HG02973 (cell line): Measurements from ENCODE around the gene SLC39A11.
"Not testable (repeated sequence)": the region's sequence is repeated elsewhere in the genome, so short reads cannot be mapped to it uniquely, and the experiment has no call there.

ENCODE experiments used
- ATAC-seq: cut with Tn5 transposase; IDR thresholded peaks from one replicate; pipeline ENCODE4 v1.9.1; 2021; ENCODE audit warnings: moderate library complexity; ENCODE audit not compliant: unreplicated experiment

SLC39A11 gene

GRCh38 chr17:72850410-72851118 is 241.9 kb downstream of the SLC39A11 start:
- ATAC-seq = no peak

DNA sequence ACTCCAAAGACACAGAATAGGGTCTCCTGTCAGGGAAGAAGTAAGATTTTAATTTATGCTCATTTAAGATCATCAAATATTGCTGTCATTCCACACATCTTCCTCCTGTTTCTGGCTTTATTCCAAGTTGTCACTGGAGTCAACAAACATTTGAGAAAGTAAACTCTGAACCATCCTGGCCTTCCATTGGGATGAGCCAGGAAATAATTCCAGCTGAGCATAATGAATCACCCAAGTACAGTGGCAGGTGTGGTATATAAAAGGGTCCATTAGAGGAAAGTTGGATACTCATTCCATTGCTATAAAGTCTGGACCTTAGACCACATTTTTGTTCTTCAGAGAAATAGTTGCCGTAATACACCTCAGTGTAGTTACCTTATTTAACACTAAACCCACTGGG is 246.1 kb downstream of the SLC39A11 start:
- ATAC-seq = no peak

GRCh38 chr17:72843591-72843990 is 248.9 kb downstream of the SLC39A11 start:
- ATAC-seq = no peak

DNA sequence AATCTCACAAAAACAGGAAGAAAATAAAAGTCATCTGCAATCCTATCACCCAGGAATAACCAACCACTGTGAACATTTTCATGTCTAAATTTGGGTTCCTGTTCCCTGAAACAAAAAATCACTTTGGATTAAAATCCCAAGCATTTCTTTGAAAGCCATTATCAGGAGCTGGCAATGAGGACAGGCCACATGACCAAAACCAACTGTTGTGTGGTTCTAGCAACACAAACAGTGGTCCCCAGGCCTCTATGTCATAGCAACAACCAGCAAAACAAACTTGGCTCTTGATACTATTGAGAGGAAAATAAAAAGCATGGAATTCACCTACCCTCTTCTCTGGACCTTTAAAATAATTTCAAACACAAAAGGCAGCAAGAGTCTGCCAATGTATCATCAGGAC is 252.5 kb downstream of the SLC39A11 start:
- no peak for ATAC-seq

- no peak for ATAC-seq
Measured at GRCh38 chr17:72839131-72839725, 253.3 kb downstream of the SLC39A11 start.

GRCh38 chr17:72838581-72838980 is 253.9 kb downstream of the SLC39A11 start:
- ATAC-seq = no peak

DNA sequence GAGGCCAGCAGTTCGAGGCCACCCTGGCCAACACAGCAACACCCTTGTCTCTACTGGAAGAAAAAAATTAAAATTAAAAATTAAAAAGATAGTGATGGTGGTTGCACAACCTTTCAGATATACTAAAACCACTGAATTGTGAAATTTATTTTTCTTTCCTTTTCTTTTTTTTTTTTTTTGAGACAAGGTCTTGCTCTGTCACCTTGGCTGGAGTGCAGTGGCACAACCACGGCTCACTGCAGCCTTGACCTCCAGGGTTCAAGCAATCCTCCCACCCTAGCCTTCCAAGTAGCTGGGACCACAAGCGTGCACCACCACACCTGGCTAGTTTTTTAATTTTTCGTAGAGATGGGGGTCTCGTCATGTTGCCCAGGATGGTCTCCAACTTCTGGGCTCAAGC is 254.4 kb downstream of the SLC39A11 start:
- no peak for ATAC-seq

DNA sequence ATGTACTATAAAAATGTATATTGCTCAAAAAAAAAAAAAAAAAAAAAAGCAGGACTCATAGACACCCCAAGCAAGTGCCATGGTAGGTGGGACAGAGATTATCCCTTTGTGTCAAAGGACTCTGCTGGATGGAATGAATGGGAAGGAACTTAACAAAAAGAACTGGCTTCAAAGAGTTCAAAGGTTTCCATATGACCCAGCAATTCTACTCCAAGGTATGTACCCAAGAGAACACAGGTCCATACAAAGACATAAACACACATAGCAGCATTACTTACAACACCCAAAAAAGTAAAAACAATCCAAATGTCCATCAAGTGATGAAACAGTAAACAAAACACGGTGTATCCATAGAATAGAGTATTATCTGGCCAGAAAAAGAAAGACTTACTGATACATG is 255.2 kb downstream of the SLC39A11 start:
- ATAC-seq = no peak

GRCh38 chr17:72833128-72833765 is 259.2 kb downstream of the SLC39A11 start:
- ATAC-seq = no peak

DNA sequence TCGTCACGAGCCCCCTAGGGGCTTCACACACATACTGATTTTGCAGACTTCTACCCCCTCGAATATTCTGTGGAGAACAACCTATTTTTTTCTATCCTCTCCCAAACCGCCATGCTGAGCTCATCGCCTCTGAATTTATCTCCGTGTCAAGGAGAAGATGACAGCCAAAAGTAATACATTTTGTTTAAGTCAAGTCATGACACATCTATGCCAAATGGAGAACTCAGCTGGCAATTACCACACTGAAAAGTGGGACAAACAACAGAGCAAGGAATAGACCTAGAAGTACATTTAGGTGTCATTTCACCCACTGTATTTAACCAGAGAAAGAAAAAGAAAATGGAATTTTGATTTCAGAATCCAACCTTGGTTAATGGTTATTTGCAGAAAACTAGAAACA is 260.2 kb downstream of the SLC39A11 start:
- ATAC-seq = no peak

DNA sequence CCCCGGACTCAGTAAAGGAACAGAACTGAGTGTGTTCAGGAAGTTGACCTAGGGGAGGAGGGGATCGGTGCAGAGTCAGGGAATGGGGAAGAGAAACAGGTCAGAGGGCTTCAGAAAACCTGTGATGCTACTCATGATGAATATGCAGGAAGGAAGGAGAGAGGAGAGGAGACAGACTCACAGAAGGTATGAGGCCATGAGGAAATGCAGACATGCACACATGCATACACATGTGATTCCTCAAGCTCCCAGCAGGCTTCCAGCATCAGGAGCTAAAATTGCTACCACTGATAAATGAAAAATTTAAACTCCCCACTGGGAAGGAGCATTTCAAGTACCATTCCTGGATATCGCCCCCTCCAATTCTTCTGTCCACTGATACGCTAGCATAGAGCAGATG is 262.6 kb downstream of the SLC39A11 start:
- no peak for ATAC-seq

- no peak for ATAC-seq
Measured at GRCh38 chr17:72826602-72827001, 265.9 kb downstream of the SLC39A11 start.

- ATAC-seq = not testable (repeated sequence)
Measured at GRCh38 chr17:72826059-72826458, 266.4 kb downstream of the SLC39A11 start.

DNA sequence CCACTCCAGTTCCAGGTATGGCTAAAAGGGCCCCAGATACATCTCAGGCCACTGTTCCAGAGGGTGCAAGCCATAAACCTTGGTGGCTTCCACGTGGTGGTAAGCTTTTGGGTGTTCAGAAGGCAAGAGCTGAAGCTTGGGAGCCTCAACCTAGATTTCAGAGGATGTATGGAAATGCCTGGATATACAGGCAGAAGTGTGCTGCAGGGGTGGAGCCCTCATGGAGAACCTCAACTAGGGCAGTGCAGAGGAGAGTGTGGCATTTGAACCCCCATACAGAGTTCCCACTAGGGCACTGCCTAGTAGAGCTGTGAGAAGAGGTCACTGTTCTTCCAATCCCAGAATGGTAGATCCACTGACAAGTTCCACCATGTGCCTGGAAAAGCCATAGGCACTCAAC is 267.3 kb downstream of the SLC39A11 start:
- no peak for ATAC-seq

GRCh38 chr17:72824267-72824666 is 268.2 kb downstream of the SLC39A11 start:
- ATAC-seq = not testable (repeated sequence)

GRCh38 chr17:72822358-72823023 is 270.0 kb downstream of the SLC39A11 start:
- no peak for ATAC-seq

DNA sequence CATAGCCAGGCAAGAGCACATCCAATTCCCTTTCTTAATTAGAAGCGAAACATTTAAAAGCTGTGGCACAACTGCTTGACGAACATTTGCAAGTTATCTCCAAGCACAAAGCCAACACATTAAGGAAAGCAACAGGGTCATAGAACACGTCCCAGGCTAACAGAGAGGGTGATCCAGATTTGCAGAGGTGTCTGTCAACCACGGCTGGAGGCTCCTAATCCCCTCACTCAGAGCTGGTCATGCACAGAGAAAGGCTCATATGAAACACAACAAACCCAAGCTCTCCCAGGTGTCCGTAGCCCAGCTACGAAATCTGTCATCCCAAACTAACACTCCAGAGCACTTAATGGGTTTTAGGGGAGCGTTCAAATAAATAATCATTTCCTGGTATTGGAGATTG is 276.1 kb downstream of the SLC39A11 start:
- no peak for ATAC-seq

DNA sequence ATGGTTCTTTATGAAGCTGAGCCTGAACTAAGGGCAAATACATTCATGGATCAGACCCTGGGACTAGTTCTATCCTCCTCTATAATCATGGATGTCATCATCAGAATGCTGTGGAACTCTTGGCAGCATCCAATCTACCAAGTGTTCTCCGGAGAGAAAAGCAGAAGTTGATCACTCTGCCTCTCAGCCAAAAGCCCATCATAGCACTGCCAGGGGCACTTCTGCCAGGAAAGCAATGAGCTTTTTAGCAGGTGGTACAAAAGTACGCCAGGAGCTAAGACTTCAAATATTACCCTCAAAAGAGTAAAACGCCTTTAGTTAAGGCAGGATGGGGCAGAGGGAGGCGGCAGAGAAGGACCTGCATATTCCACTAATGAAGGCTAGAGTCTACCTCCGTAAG is 279.0 kb downstream of the SLC39A11 start:
- no peak for ATAC-seq

DNA sequence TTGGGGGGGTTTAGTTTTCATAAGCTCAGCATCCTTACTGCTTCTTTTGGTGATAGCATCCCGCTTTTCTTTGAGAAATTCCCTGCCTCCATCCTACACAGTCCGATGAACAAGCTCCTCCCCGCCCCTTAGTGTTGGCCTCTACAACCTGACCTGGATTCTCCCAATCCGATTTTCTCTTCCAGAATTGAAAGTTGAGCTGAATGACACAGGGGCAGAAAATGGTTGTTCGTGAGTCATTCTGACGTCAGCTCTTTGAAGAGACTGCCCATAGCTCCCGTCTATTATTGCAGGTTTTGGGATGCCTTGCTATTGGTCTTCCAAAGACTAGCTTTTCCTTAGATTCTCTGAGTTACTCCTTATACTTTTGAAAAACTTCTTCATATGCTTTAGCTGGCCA is 279.7 kb downstream of the SLC39A11 start:
- no peak for ATAC-seq

DNA sequence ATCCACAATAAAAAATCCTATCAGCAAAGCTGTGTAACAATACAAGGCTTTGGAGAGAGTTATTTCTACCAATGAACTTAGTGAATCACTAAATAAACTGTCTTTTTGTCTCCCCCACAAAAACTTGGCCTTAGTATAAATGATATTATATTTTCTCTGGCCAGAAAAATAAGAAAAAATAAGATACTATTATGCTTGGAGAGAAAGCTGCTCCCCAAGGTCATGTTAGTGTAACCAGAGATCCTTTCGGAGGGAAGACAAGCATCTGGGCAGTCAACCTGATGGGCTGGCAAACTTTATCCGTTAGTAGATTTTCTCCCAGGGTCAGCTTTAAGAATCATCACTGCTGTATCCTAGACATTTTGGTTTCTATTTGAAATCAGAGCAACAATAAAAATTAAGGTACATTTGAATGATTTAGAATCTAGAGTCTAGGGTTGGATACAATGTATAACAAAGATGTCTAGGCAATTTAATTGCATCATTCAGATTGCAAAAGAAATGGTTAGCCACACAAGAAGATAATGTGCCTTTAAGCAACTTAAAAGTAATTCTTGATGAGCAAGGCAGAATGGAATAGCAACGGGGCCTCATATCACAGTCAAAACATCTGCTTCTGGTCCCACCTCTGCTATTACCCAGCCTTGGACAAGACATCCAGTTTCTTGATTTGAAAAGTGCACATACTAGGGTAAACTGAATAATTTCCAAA is 280.4 kb downstream of the SLC39A11 start:
- ATAC-seq = no peak

GRCh38 chr17:72810991-72811508 is 281.4 kb downstream of the SLC39A11 start:
- no peak for ATAC-seq
